Measurements from ENCODE around the gene ASB2.

ASB2 gene

GRCh38 chr14:93963692-93964091, 12.7 kb downstream of the ASB2 start:
- DNase-seq (ENCODE audit: low read depth, low spot score) = no peak

GRCh38 chr14:93962701-93963601, 13.4 kb downstream of the ASB2 start:
- DNase-seq (ENCODE audit: low read depth, low spot score) = no peak

- no peak for DNase-seq (ENCODE audit: low read depth, low spot score)
These were observed 14.8 kb downstream of the ASB2 start for GRCh38 chr14:93961620-93962019.

- no peak for DNase-seq (ENCODE audit: low read depth, low spot score)
These were observed 15.5 kb downstream of the ASB2 start for GRCh38 chr14:93960774-93961438.

- DNase-seq (ENCODE audit: low read depth, low spot score) = no peak
These were observed 16.3 kb downstream of the ASB2 start for GRCh38 chr14:93960108-93960475.

- no peak for DNase-seq (ENCODE audit: low read depth, low spot score)
These were observed 16.9 kb downstream of the ASB2 start for GRCh38 chr14:93959239-93960107.

GRCh38 chr14:93958567-93959238, 17.7 kb downstream of the ASB2 start:
- DNase-seq (ENCODE audit: low read depth, low spot score) = no peak

GRCh38 chr14:93957751-93958566, 18.4 kb downstream of the ASB2 start:
- no peak for DNase-seq (ENCODE audit: low read depth, low spot score)

GRCh38 chr14:93957333-93957710, 19.0 kb downstream of the ASB2 start:
- no peak for DNase-seq (ENCODE audit: low read depth, low spot score)

GRCh38 chr14:93956514-93957332, 19.6 kb downstream of the ASB2 start:
- no peak for DNase-seq (ENCODE audit: low read depth, low spot score)

- no peak for DNase-seq (ENCODE audit: low read depth, low spot score)
These were observed 20.4 kb downstream of the ASB2 start for GRCh38 chr14:93955850-93956481.

GRCh38 chr14:93954900-93955849, 21.2 kb downstream of the ASB2 start:
- DNase-seq (ENCODE audit: low read depth, low spot score) = no peak

- DNase-seq (ENCODE audit: low read depth, low spot score) = no peak
These were observed 21.9 kb downstream of the ASB2 start for GRCh38 chr14:93954516-93954830.

GRCh38 chr14:93953739-93954515, 22.4 kb downstream of the ASB2 start:
- no peak for DNase-seq (ENCODE audit: low read depth, low spot score)

GRCh38 chr14:93953263-93953662, 23.1 kb downstream of the ASB2 start:
- DNase-seq (ENCODE audit: low read depth, low spot score) = no peak

- no peak for DNase-seq (ENCODE audit: low read depth, low spot score)
These were observed 23.5 kb downstream of the ASB2 start for GRCh38 chr14:93952829-93953228.

Data from brain pericyte (primary cell).